ENCODE measurements around the gene NT5C2.

GRCh38 chr10:103067484-103067883, 125.6 kb downstream of the NT5C2 start:
- TF ChIP-seq CTCF (optimal IDR thresholded peaks at IDR 0.05 in 1 of 3, IDR thresholded peaks at IDR 0.05 in 1 of 3, conservative IDR thresholded peaks at IDR 0.05 in 1 of 3; ENCODE audit: extremely low read depth in 1 of 3, insufficient read depth in 2 of 3, low read length in 3 of 3) (no peak), EZH2 (IDR thresholded peaks at IDR 0.05; ENCODE audit: low read length) (no peak)

Measured in keratinocyte (primary cell).